Measurements from ENCODE around the gene ZNF266.
A peak's percentile ranks its signal among the peaks of the same experiment; 100 is the strongest.

- TF ChIP-seq CTCF (conservative IDR thresholded peaks at IDR 0.05) (peak; percentile 37), ZFX (IDR thresholded peaks at IDR 0.05) (no peak)
Observed at GRCh38 chr19:9456018-9456689, 20.8 kb upstream of the ZNF266 start.
